GM12872 (cell line): Measurements from ENCODE around the gene TIE1.

Experiments
- CTCF ChIP-seq: IDR thresholded peaks from 3 replicates; pipeline ENCODE4 v1.5.1; 2011; ENCODE audit warnings: low read depth, mild to moderate bottlenecking, low read length, moderate library complexity; ENCODE audit not compliant: insufficient read depth

TIE1 gene

GRCh38 chr1:43288785-43289706 lies 11.7 kb upstream of the TIE1 start:
- TF ChIP-seq CTCF = no peak

GRCh38 chr1:43292216-43292615 lies 8.6 kb upstream of the TIE1 start:
- TF ChIP-seq CTCF = no peak

GRCh38 chr1:43292679-43293078 lies 8.1 kb upstream of the TIE1 start:
- TF ChIP-seq CTCF = no peak

- TF ChIP-seq CTCF = no peak
Observed at GRCh38 chr1:43293176-43293575, 7.6 kb upstream of the TIE1 start.

GRCh38 chr1:43293896-43294760 lies 6.7 kb upstream of the TIE1 start:
- TF ChIP-seq CTCF = no peak

GRCh38 chr1:43294761-43295160 lies 6.0 kb upstream of the TIE1 start:
- no peak for TF ChIP-seq CTCF

GRCh38 chr1:43296207-43296606 lies 4.6 kb upstream of the TIE1 start:
- TF ChIP-seq CTCF = no peak
